ENCODE data around the gene LRRC1. TPM values are rescaled to one million over a fixed set of nuclear protein-coding genes. Genes with fewer than 3 reads are reported as not detected.

The LRRC1 gene
- total and polyA plus RNA-seq, 2 of the 8 experiments (the other 6 are each of a cell fraction or from before 2014, with no cell fraction given) = 6.7 to 15.9 TPM

GRCh38 chr6:53869964-53870363, 75.2 kb downstream of the LRRC1 start:
- no peak overlapping the region for H3K23ac ChIP-seq (ENCODE audit: insufficient read length)
- no peak overlapping the region for H3K14ac ChIP-seq (ENCODE audit: insufficient read length)
- H2BK120ac ChIP-seq (replicated peaks; ENCODE audit: low read depth, low read length) = no peak overlapping the region
- H3K18ac ChIP-seq (ENCODE audit: extremely low read depth, low read length) = no peak overlapping the region
- H3K36me3 ChIP-seq (ENCODE audit: control insufficient read depth in 2 of 4, insufficient read depth in 4 of 4, low read length in 3 of 4) = no peaks in the 10 kb centered on the region
- no peak overlapping the region for H4K5ac ChIP-seq (ENCODE audit: insufficient read length, low read depth, low read length)
- H3K27me3 ChIP-seq (replicated peaks in 1 of 4; ENCODE audit: control insufficient read depth in 3 of 4, extremely low read depth in 1 of 4, insufficient read depth in 3 of 4, low read length in 3 of 4) = no peaks in the 10 kb centered on the region
- no peak overlapping the region for H4K91ac ChIP-seq (replicated peaks; ENCODE audit: insufficient read length, low read length)
- peaks cover 3% of the 10 kb centered on the region; the same call in 1 of the 2 replicates for H3K79me1 ChIP-seq (ENCODE audit: low read depth, low read length)
- H2BK15ac ChIP-seq (ENCODE audit: low read length) = no peak overlapping the region
- no peaks in the 10 kb centered on the region for H3K4me1 ChIP-seq (replicated peaks in 1 of 4; ENCODE audit: control insufficient read depth in 3 of 4, insufficient read depth in 4 of 4, low read length in 3 of 4)
- H4K20me1 ChIP-seq (replicated peaks in 1 of 2; ENCODE audit: control insufficient read depth in 1 of 2, insufficient read depth in 2 of 2, low read length in 2 of 2) = no peaks in the 10 kb centered on the region
- peaks cover 0 to 8% of the 10 kb centered on the region in 2 experiments; a peak in 1 of 4 replicates for H3K79me2 ChIP-seq (ENCODE audit: control insufficient read depth in 1 of 2, insufficient read depth in 2 of 2, low read length in 2 of 2)
- 90% methylated on average over 6 of the region's 6 CpGs; no CpG with 5 or more reads in 1 of the 2 experiments for WGBS, 2 experiments (ENCODE audit: extremely low coverage in 1 of 2, insufficient coverage in 1 of 2, insufficient read length in 1 of 2, insufficient replicate concordance in 2 of 2, low coverage in 1 of 2, low lambda C conversion rate in 2 of 2, missing lambda C conversion rate in 1 of 2)
- no peak overlapping the region for H3K56ac ChIP-seq (replicated peaks; ENCODE audit: insufficient read length, low read depth, low read length)
- no peaks in the 10 kb centered on the region for H3K9me3 ChIP-seq (ENCODE audit: insufficient read depth in 2 of 2, low read depth in 1 of 2, low read length in 1 of 2)
- FAIRE-seq = no peak
- H3K9ac ChIP-seq (replicated peaks in 1 of 4; ENCODE audit: extremely low read depth in 1 of 4, low read depth in 3 of 4, low read length in 3 of 4) = no peak overlapping the region
- H3K4me2 ChIP-seq (ENCODE audit: insufficient read depth in 1 of 2, low read depth in 2 of 2, low read length in 2 of 2) = no peak overlapping the region
- no peak overlapping the region for H2BK20ac ChIP-seq (ENCODE audit: low read length)
- no peak overlapping the region for H4K8ac ChIP-seq (ENCODE audit: extremely low read depth, insufficient read depth, low read length)
- no peak overlapping the region for H3K27ac ChIP-seq (ENCODE audit: low read depth, low read length)
- POLR2A ChIA-PET (ENCODE audit: partially characterized antibody) = no interaction called here
- no peak for DNase-seq (ENCODE audit: low read depth in 1 of 2, low spot score in 2 of 2)
- no peaks in the 10 kb centered on the region for H3K23me2 ChIP-seq (ENCODE audit: low read depth, low read length)
- H2BK5ac ChIP-seq (ENCODE audit: low read depth, low read length) = no peak overlapping the region
- no peak overlapping the region for H2AFZ ChIP-seq (ENCODE audit: low read length)
- H2AK5ac ChIP-seq (ENCODE audit: low read depth, low read length) = no peak overlapping the region
- no peak overlapping the region for H3K4ac ChIP-seq (replicated peaks; ENCODE audit: insufficient read length, low read depth, low read length)
- no peak overlapping the region for H2BK12ac ChIP-seq (ENCODE audit: low read depth, low read length)
- CTCF ChIA-PET (ENCODE audit: partially characterized antibody) = no interaction called here
- no peak overlapping the region for H3K4me3 ChIP-seq (ENCODE audit: extremely low read depth in 1 of 4, insufficient read depth in 2 of 4, low read depth in 3 of 4, low read length in 4 of 4)
- TF ChIP-seq RAD21 (IDR thresholded peaks at IDR 0.05 in 1 of 2, conservative IDR thresholded peaks at IDR 0.05 in 1 of 2; ENCODE audit: low read depth in 2 of 2, low read length in 2 of 2) (no peak), KDM1A (IDR thresholded peaks at IDR 0.05; ENCODE audit: borderline replicate concordance, low read length) (no peak), SIX5 (IDR thresholded peaks at IDR 0.05; ENCODE audit: low read depth, low read length) (no peak), RXRA (IDR thresholded peaks at IDR 0.05; ENCODE audit: insufficient read depth, low read depth, low read length) (no peak), SAP30 (IDR thresholded peaks at IDR 0.05; ENCODE audit: insufficient read depth, insufficient replicate concordance, low read length) (no peak), SUZ12 (IDR thresholded peaks at IDR 0.05; ENCODE audit: low read length) (no peak), TBP (IDR thresholded peaks at IDR 0.05; ENCODE audit: low read depth, low read length) (no peak), E2F6 (IDR thresholded peaks at IDR 0.05) (no peak), SP1 (IDR thresholded peaks at IDR 0.05; ENCODE audit: low read depth, low read length) (no peak)
